HFF-Myc (cell line): ENCODE data around the gene CKLF.
"Not testable (repeated sequence)": the region's sequence is repeated elsewhere in the genome, so short reads cannot be mapped to it uniquely, and the experiment has no call there.

Source experiments
- DNase-seq: peaks from one replicate; pipeline ENCODE4 v3.0.0-alpha.2; 2011; ENCODE audit warnings: low read depth; ENCODE audit errors: extremely low read depth
- H3K4me3 ChIP-seq: replicated peaks from 2 replicates; pipeline ENCODE4 v1.5.1; 2011; ENCODE audit warnings: low read depth, mild to moderate bottlenecking, control low read depth, low read length
- TF ChIP-seq, protein P1 (sequence below): IDR thresholded peaks from 2 replicates; pipeline ENCODE4 v1.5.1; 2012; ENCODE audit warnings: mild to moderate bottlenecking, low read depth, low read length, control low read depth; ENCODE audit errors: missing control alignments

The CKLF gene

DNA sequence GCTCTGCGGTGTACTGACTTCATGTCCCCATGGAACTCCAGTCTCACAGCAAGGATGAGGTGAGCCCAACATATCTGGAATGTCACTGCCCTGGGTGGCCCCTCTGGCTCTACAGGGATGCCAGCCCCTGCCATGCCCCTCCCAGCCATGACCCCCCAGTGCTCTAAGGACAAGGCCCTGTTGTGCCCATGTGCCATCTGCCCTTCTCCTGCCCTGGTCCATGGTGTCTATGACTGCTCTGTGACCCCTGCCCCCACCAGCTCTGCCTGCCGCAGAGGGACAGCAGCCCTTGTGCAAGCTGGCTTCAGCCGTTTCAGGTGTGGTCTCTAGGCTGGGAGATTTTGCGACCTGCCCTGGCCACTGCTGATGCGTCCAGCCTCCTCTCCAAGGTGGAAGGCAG is 42.8 kb upstream of the CKLF start:
- no peak for DNase-seq
- TF ChIP-seq, protein P1, sequence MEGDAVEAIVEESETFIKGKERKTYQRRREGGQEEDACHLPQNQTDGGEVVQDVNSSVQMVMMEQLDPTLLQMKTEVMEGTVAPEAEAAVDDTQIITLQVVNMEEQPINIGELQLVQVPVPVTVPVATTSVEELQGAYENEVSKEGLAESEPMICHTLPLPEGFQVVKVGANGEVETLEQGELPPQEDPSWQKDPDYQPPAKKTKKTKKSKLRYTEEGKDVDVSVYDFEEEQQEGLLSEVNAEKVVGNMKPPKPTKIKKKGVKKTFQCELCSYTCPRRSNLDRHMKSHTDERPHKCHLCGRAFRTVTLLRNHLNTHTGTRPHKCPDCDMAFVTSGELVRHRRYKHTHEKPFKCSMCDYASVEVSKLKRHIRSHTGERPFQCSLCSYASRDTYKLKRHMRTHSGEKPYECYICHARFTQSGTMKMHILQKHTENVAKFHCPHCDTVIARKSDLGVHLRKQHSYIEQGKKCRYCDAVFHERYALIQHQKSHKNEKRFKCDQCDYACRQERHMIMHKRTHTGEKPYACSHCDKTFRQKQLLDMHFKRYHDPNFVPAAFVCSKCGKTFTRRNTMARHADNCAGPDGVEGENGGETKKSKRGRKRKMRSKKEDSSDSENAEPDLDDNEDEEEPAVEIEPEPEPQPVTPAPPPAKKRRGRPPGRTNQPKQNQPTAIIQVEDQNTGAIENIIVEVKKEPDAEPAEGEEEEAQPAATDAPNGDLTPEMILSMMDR = no peak

DNA sequence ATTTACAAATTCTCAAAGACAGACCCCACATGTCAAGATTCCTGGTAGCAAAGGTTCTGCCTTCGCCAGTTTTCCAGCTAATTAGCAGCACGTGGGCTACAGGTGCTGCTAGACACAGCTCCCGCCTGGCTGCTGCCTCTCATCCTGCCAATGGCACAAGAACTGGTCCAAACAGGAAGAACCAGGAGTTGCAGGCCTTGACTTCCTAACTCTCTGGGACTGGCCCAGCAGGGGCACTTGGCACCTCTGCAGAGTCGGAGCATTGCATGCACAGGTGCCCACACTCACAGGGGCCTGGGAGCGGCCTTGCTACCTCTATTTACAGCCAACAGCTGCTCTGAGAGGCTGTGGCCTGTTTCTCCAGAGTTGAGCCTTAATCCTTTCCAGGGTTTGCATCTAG is 42.1 kb upstream of the CKLF start:
- TF ChIP-seq, protein P1 = no peak
- no peak overlapping the region for H3K4me3 ChIP-seq
- DNase-seq = no peak

More for the DNA sequence above, 42.8 kb upstream of the CKLF start:
- H3K4me3 ChIP-seq = no peak overlapping the region

DNA sequence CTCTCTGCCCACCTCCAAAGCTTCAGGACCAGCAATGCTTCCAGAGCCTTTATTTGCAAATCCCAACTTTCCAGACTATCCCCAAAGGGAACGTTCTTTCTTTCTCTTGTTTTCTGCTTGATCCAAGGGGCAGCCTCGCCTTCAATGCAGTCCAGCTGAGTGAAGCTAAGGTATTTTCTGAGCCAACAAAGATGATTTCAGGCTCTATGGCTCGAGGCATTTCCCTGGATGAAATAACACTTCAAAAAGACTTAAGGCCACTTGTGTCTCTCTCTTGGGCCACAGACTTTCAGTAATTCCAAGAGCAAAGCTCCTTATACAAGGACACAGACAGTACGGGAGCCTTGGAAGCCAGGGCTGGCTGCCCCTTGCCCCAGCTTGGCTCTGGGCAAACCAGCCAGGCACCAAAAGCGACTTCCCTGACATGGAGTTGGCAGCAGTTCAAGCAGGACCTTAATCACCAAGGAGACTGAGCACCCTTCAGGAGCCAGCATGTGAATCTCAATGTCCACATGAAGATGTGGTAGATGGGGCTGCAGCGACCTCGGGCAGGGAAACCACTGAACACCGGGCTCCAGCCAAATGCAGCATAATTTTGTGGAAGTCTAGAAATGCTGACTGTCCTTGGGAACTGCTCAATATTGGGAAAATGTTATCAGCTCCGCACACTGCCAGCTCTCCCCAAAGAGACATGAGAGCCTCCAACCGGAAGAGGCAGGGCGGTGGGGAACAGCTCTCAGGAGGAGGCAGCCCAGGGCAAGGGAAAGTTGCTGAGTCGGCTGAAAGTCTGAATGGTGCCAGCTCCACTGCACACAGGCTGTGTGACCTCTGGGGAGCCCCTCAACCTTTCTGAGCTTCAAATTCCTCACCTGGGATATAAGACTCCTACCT is 41.4 kb upstream of the CKLF start:
- no peak overlapping the region for H3K4me3 ChIP-seq
- DNase-seq = no peak
- TF ChIP-seq, protein P1 = no peak

DNA sequence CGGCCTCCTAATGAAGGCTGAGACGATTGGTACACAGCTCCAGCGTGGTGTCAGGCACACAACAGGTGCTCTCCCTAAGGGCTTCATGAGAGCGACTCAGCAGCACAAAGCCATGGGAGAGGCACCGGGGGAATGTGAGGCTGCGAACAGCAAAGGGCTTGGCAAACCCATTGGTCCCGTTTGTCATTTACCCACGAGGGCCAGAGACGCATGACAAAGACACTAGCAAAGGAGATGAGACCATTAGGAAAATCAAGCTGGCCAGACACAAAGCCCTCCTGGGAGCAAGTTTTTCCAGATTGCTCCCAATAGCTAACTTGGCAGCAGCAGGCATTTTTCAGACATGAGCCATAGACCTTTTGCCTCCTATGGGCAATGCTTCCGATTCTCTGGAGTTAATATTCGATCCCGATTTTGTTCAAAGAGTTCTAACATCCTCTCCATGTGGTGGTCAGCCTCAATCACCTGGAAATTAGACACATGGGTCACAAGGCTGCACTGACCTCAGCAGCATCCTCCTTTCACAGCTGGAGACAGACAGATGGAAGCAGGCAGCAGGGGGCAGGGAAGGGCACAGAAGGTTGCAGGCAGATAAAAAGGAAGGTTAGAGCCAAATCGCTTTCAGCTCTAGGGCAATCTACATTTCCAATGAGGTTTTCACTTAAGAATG is 40.6 kb upstream of the CKLF start:
- H3K4me3 ChIP-seq = no peak overlapping the region
- TF ChIP-seq, protein P1 = no peak
- peak; percentile 48 for DNase-seq

DNA sequence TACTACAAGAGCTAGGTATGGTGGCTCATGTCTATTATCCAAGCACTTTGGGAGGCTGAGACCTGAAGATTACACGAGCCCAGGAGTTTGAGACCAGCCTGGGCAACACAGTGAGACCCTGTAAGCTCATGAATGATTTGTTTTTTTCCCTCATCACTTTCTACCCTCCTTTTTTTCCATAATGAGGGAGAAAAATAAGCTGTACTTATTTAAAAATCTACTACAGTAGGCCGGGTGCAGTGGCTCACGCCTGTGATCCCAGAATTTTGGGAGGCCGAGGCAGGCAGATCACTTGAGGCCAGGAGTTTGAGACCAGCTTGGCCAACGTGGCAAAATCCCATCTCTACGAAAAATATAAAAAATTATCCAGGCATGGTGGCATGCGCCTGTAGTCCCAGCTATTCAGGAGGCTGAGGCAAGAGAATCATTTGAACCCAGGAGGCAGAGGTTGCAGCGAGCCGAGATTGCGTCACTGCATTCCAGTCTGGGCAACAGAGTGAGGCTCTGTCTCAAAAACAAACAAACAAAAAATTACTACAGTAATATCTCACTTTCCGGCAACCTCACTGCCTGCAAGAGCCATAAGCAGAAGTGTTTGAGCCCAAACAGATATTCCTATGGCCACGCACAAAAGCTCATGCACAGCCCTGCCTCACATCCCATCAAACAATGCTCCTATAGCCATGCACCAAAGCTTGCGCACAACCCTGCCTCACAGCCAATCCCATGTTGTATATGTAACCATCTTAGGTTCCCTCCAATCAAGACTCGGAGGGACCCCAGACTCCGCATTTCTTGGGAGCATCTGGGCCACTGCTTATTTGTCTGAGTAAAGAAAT is 39.9 kb upstream of the CKLF start:
- no peak overlapping the region for H3K4me3 ChIP-seq
- TF ChIP-seq, protein P1 = no peak
- no peak for DNase-seq

DNA sequence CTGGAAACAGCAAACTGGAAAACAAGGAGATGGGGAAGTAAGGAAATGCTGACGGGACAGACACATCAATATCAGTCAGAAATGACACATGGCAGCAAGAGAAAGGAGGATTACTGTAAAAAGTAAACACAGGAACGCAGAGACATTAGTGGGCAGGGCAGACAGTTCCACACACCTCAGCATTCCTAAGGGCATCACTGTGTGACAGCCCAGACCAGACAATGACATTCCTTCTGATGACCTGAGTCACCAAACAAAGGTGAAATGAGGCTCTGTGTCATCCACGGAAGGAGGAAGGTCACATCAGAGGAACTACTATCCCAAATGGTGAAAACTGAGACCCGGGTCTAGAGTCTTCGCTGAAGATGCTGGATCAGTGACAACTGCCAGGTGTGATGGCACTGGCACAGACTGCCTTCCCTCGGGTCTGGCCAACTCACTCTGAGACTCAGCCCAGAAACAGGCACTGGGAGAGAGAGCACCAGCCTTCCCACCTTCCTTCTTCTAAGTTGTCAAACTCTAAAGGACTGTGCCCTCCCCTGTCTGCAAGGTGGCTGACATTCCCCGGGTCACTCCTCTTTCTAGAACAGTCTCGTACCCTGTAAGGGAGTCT is 39.2 kb upstream of the CKLF start:
- no peak overlapping the region for H3K4me3 ChIP-seq
- no peak for DNase-seq
- TF ChIP-seq, protein P1 = no peak

DNA sequence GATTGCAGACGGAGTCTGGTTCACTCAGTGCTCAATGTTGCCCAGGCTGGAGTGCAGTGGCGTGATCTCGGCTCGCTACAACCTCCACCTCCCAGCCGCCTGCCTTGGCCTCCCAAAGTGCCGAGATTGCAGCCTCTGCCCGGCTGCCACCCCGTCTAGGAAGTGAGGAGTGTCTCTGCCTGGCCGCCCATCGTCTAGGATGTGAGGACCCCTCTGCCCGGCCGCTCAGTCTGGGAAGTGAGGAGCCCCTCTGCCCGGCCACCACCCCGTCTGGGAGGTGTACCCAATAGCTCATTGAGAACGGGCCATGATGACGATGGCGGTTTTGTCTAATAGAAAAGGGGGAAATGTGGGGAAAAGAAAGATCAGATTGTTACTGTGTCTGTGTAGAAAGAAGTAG is 38.0 kb upstream of the CKLF start:
- not testable (repeated sequence) for H3K4me3 ChIP-seq, DNase-seq

DNA sequence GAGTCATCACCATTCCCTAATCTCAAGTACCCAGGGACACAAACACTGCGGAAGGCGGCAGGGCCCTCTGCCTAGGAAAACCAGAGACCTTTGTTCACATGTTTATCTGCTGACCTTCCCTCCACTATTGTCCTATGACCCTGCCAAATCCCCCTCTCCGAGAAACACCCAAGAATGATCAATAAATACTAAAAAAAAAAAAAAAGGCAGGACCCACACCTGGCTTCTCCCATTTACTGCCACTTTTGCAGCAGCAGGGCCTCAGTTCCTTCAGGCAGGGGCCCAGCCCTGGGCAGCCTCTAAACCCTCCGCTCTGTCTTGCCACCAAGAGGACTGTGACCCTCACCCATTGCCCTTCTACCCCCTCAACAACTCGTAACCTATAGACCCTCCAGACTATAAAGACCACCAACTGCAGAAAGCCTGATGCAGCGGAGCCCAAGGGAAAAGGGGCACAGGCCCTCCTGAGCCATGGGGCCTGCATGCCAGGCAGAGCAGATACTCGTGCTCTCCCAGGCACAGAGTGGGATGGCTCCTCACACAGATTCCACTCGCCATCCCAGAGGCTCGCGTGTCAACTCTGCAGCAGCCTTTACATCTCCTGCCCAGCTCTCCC is 37.3 kb upstream of the CKLF start:
- DNase-seq, H3K4me3 ChIP-seq: not testable (repeated sequence)
